Measurements from ENCODE around the gene ZHX3. TPM values are rescaled to one million over a fixed set of nuclear protein-coding genes. Genes with fewer than 3 reads are reported as not detected.

Gene ZHX3
- total and polyA plus RNA-seq, 9 of the 15 experiments (the other 6 are each of a cell fraction or from before 2014, with no cell fraction given), result 0.80 to 14.6 (median 4.9) TPM

GRCh38 chr20:41142919-41143318, 174.6 kb downstream of the ZHX3 start:
- H2AFZ ChIP-seq (ENCODE audit: low read depth, low read length), result no peak overlapping the region
- FAIRE-seq (peak; percentile 75), DNase-seq (ENCODE audit: extremely low read depth in 1 of 4, low spot score in 3 of 4) (peak in 1 of 4 experiments; percentile 20), ATAC-seq (peak; percentile 33; the same call in 2 of the 3 replicates)
- no peaks in the 10 kb centered on the region for H3K9me3 ChIP-seq (replicated peaks; ENCODE audit: control insufficient read depth, insufficient read depth, low read depth, low read length)
- H3K4me3 ChIP-seq, result no peak overlapping the region
- H3K27me3 ChIP-seq (ENCODE audit: control insufficient read depth in 2 of 2, insufficient read depth in 2 of 2, low read length in 2 of 2), result no peaks in the 10 kb centered on the region
- peak overlapping the region in 1 of 2 experiments; percentile 17; a peak in 1 of 4 replicates for H3K9ac ChIP-seq (ENCODE audit: insufficient read depth in 1 of 2, low read depth in 2 of 2, low read length in 2 of 2)
- CTCF ChIA-PET (ENCODE audit: low intra/inter-chr PET ratio), result no interaction called here
- no peak overlapping the region for H3K4me2 ChIP-seq (ENCODE audit: insufficient read depth, low read length)
- peaks cover 4% of the 10 kb centered on the region for H3K9me1 ChIP-seq (ENCODE audit: control insufficient read depth, insufficient read depth, low read length)
- intact Hi-C loops (cut with micrococcal nuclease) (no loop called here), in situ Hi-C loops (cut with MboI) (no loop called here)
- WGBS (ENCODE audit: insufficient coverage, low coverage, missing lambda C conversion rate), result 28% methylated on average over 5 of the region's 5 CpGs
- peaks cover 22% of the 10 kb centered on the region for H4K20me1 ChIP-seq (replicated peaks; ENCODE audit: control insufficient read depth, insufficient read depth, low read length)
- H3K36me3 ChIP-seq (ENCODE audit: control insufficient read depth, insufficient read depth, low read length), result peaks cover 19% of the 10 kb centered on the region; the same call in 2 of the 3 replicates
- POLR2A ChIA-PET, result interaction anchor here (1.6 to 1.8 kb wide), 3 partner anchors 8 to 16 kb away, joined by 4 to 5 read pairs (median 4); no protein-coding TSS in a partner anchor
- peaks cover 88% of the 10 kb centered on the region for H3K79me2 ChIP-seq (ENCODE audit: control insufficient read depth, insufficient read depth, low read length)
- peaks cover 28 to 31% of the 10 kb centered on the region in 2 experiments for H3K4me1 ChIP-seq (replicated peaks in 1 of 2; ENCODE audit: control insufficient read depth in 2 of 2, insufficient read depth in 2 of 2, low read length in 2 of 2)
- H3K27ac ChIP-seq (ENCODE audit: extremely low read depth, low read depth, low read length), result no peak overlapping the region
- BruUV-seq (replicated peaks), result no TSS peak
- TF ChIP-seq HLTF (IDR thresholded peaks at IDR 0.05) (no peak), SMARCB1 (IDR thresholded peaks at IDR 0.05; ENCODE audit: insufficient read length, low read depth) (no peak), TCF3 (CRISPR knock-in tag; IDR thresholded peaks at IDR 0.05) (no peak), ATF3 (IDR thresholded peaks at IDR 0.05) (no peak), ATF3 (CRISPR knock-in tag; conservative IDR thresholded peaks at IDR 0.05) (no peak), KDM2B (CRISPR knock-in tag; IDR thresholded peaks at IDR 0.05) (no peak), HNRNPLL (IDR thresholded peaks at IDR 0.05; ENCODE audit: low read depth, low read length, poor library complexity, severe bottlenecking) (no peak), OTX1 (CRISPR knock-in tag; IDR thresholded peaks at IDR 0.05) (no peak), PKNOX1 (IDR thresholded peaks at IDR 0.05) (peak; percentile 43; the same call in 1 of the 2 replicates), MYNN (IDR thresholded peaks at IDR 0.05) (no peak), MYNN (CRISPR knock-in tag; IDR thresholded peaks at IDR 0.05) (no peak), TFE3 (CRISPR knock-in tag; IDR thresholded peaks at IDR 0.05) (no peak), ZFP30 (CRISPR knock-in tag; IDR thresholded peaks at IDR 0.05; ENCODE audit: borderline replicate concordance) (no peak), PHTF2 (CRISPR knock-in tag; IDR thresholded peaks at IDR 0.05) (no peak), BRF1 (IDR thresholded peaks at IDR 0.05; ENCODE audit: borderline replicate concordance, extremely low read depth, insufficient read length) (no peak), ZFPM2 (CRISPR knock-in tag; IDR thresholded peaks at IDR 0.05) (no peak), BRD4 (IDR thresholded peaks at IDR 0.05) (no peak), ZNF3 (CRISPR knock-in tag; IDR thresholded peaks at IDR 0.05) (no peak), GABPA (tag; conservative IDR thresholded peaks at IDR 0.05; ENCODE audit: low read depth) (0 out of 2 replicates have a peak, but pooled peaks have one; percentile 16), SRSF3 (IDR thresholded peaks at IDR 0.05; ENCODE audit: insufficient read depth, low read length) (no peak)
